GM13976 (cell line): ENCODE results near the gene CUX1.
"Not testable (repeated sequence)": the region's sequence is repeated elsewhere in the genome, so short reads cannot be mapped to it uniquely, and the experiment has no call there.

ENCODE experiments used
- DNase-seq: peaks from one replicate; pipeline ENCODE4 v3.0.0; 2012; ENCODE audit warnings: low spot score
- CTCF ChIP-seq: IDR thresholded peaks from 2 replicates; pipeline ENCODE4 v1.5.1; 2012; ENCODE audit warnings: borderline replicate concordance, mild to moderate bottlenecking; ENCODE audit not compliant: insufficient read depth; ENCODE audit errors: extremely low read depth, missing control alignments, control extremely low read depth
- in situ Hi-C: fragments of 300-500 bp; cut with MboI; formaldehyde crosslinking; loops from one replicate; pipeline ENCODE4 v1.12.0; 2022; ENCODE audit warnings: low sequenced_read_pairs, mixed read lengths, inconsistent platforms; ENCODE audit not compliant: unreplicated experiment

Gene CUX1

GRCh38 chr7:102322202-102322715 lies 504.8 kb downstream of the CUX1 start:
- in situ Hi-C loops = no loop called here
- DNase-seq = peak; percentile 22
- no peak for TF ChIP-seq CTCF

- TF ChIP-seq CTCF = no peak
- in situ Hi-C loops = no loop called here
- no peak for DNase-seq
Measured at GRCh38 chr7:102323914-102324195, 506.4 kb downstream of the CUX1 start.

- DNase-seq, in situ Hi-C loops: not testable (repeated sequence)
Measured at GRCh38 chr7:102325106-102325505, 507.7 kb downstream of the CUX1 start.

GRCh38 chr7:102326157-102326889 lies 508.9 kb downstream of the CUX1 start:
- in situ Hi-C loops = no loop called here
- no peak for DNase-seq
- no peak for TF ChIP-seq CTCF

GRCh38 chr7:102327183-102327582 lies 509.8 kb downstream of the CUX1 start:
- DNase-seq, in situ Hi-C loops: not testable (repeated sequence)

- DNase-seq, in situ Hi-C loops: not testable (repeated sequence)
Measured at GRCh38 chr7:102328863-102329262, 511.4 kb downstream of the CUX1 start.

GRCh38 chr7:102329366-102329765 lies 511.9 kb downstream of the CUX1 start:
- in situ Hi-C loops, DNase-seq: not testable (repeated sequence)

GRCh38 chr7:102330666-102331460 lies 513.4 kb downstream of the CUX1 start:
- DNase-seq, in situ Hi-C loops: not testable (repeated sequence)
